ENCODE results near the gene HOMEZ. TPM values are rescaled to one million over a fixed set of nuclear protein-coding genes. Genes with fewer than 3 reads are reported as not detected.
"Not testable (repeated sequence)": the region's sequence is repeated elsewhere in the genome, so short reads cannot be mapped to it uniquely, and the experiment has no call there.

The HOMEZ gene
- total RNA-seq, result 10 to 100 TPM in 1 of 4 donors, 1 to 10 TPM in 3; 5.4 to 10.5 (median 6.1) TPM
- 10 to 100 TPM in 1 of 3 donors, 1 to 10 TPM in 2; 6.0 to 12.0 (median 6.5) TPM for polyA plus RNA-seq

GRCh38 chr14:23286020-23286901 lies at the start of gene HOMEZ:
Gene HOMEZ, minus strand, starts transcription at chr14:23286132. Its CDS starts 180 bp downstream, at chr14:23285952.
- WGBS, 2 donors, result 0 to 1% methylated on average over 53 of the region's 53 CpGs
- TF ChIP-seq EP300 (IDR thresholded peaks at IDR 0.05) (no peak), POLR2A (IDR thresholded peaks at IDR 0.05) (peak; percentile 51 to 62), POLR2AphosphoS5 (IDR thresholded peaks at IDR 0.05) (peak; percentile 87 to 91 (median 88))
- peaks cover 0 to 25% (median 20%) of the 10 kb centered on the region in 4 donors for H3K4me1 ChIP-seq
- intact Hi-C loops (cut with DNase I), result loop anchor here (1.0 kb wide), 1 partner anchor 9 kb away; no protein-coding TSS in a partner anchor
- no peaks in the 10 kb centered on the region for H3K9me3 ChIP-seq
- no peaks in the 10 kb centered on the region for H3K36me3 ChIP-seq
- peak within 1 kb of the TSS; percentile 73 to 99 (median 78) for H3K4me3 ChIP-seq
- H3K27me3 ChIP-seq, result no peaks in the 10 kb centered on the region
- DNase-seq, result peak; percentile 100
- peak within 1 kb of the TSS; percentile 91 to 100 (median 96) for H3K27ac ChIP-seq

GRCh38 chr14:23335623-23336022 lies 49.7 kb upstream of the HOMEZ start:
- intact Hi-C loops (cut with DNase I), result no loop called here
- DNase-seq, result no peak
- WGBS, 2 donors, result 88% methylated on average over 5 of the region's 5 CpGs

GRCh38 chr14:23327947-23328744 lies 42.2 kb upstream of the HOMEZ start:
- no peaks in the 10 kb centered on the region for H3K9me3 ChIP-seq
- 32 to 48% methylated on average over 4 of the region's 4 CpGs for WGBS, 2 donors
- intact Hi-C loops (cut with DNase I), result loop anchor here (1.0 to 10.0 kb wide), 3 partner anchors 52 to 227 kb away; partner anchors contain the start of genes NGDN, THTPA and ZFHX2
- H3K4me3 ChIP-seq, result no peak overlapping the region
- H3K27ac ChIP-seq, result no peak overlapping the region
- peak; percentile 87 for DNase-seq
- H3K27me3 ChIP-seq, result no peaks in the 10 kb centered on the region
- TF ChIP-seq CTCF (IDR thresholded peaks at IDR 0.05) (peak; percentile 77 to 90 (median 85)), POLR2AphosphoS5 (IDR thresholded peaks at IDR 0.05) (no peak)
- peaks cover 17 to 26% (median 19%) of the 10 kb centered on the region in 4 donors for H3K36me3 ChIP-seq
- H3K4me1 ChIP-seq, result peaks cover 0 to 14% (median 5%) of the 10 kb centered on the region in 4 donors

More at GRCh38 chr14:23335623-23336022, 49.7 kb upstream of the HOMEZ start:
- Histone ChIP-seq H3K4me1 (no peaks in the 10 kb centered on the region), H3K36me3 (no peaks in the 10 kb centered on the region), H3K27ac (no peak overlapping the region), H3K27me3 (no peaks in the 10 kb centered on the region), H3K4me3 (no peak overlapping the region), H3K9me3 (no peaks in the 10 kb centered on the region)
- TF ChIP-seq CTCF (IDR thresholded peaks at IDR 0.05), result no peak
- TF ChIP-seq EP300 (IDR thresholded peaks at IDR 0.05), result no peak
- TF ChIP-seq POLR2A (IDR thresholded peaks at IDR 0.05), result no peak
- TF ChIP-seq POLR2AphosphoS5 (IDR thresholded peaks at IDR 0.05), result no peak

GRCh38 chr14:23326491-23327332 lies 40.8 kb upstream of the HOMEZ start:
- no peak for DNase-seq
- Histone ChIP-seq H3K4me1 (peaks cover 0 to 25% (median 17%) of the 10 kb centered on the region in 4 donors), H3K9me3 (no peaks in the 10 kb centered on the region), H3K27me3 (no peaks in the 10 kb centered on the region), H3K4me3 (no peak overlapping the region), H3K27ac (no peak overlapping the region), H3K36me3 (peaks cover 17 to 32% (median 19%) of the 10 kb centered on the region in 4 donors)
- TF ChIP-seq CTCF (IDR thresholded peaks at IDR 0.05) (no peak), POLR2A (IDR thresholded peaks at IDR 0.05) (no peak), POLR2AphosphoS5 (IDR thresholded peaks at IDR 0.05) (no peak), EP300 (IDR thresholded peaks at IDR 0.05) (no peak)
- 78 to 86% methylated on average over 13 of the region's 13 CpGs for WGBS, 2 donors
- intact Hi-C loops (cut with DNase I), result loop anchor here (5.0 to 10.0 kb wide), 2 partner anchors 141 to 228 kb away; partner anchors contain the start of genes NGDN, THTPA and ZFHX2

GRCh38 chr14:23325746-23326145 lies 39.8 kb upstream of the HOMEZ start:
- DNase-seq, H3K9me3 ChIP-seq, H3K27me3 ChIP-seq, H3K4me3 ChIP-seq, H3K27ac ChIP-seq: not testable (repeated sequence)
- 95 to 96% methylated on average over 5 of the region's 5 CpGs for whole genome bisulfite sequencing, 2 donors
- H3K36me3 ChIP-seq, result peaks cover 17 to 32% (median 19%) of the 10 kb centered on the region in 4 donors
- intact Hi-C loops (cut with DNase I), result loop anchor here (5.0 to 10.0 kb wide), 2 partner anchors 142 to 229 kb away; partner anchors contain the start of genes NGDN, THTPA and ZFHX2
- peaks cover 0 to 25% (median 17%) of the 10 kb centered on the region in 4 donors for H3K4me1 ChIP-seq
